Activated CD4-positive, alpha-beta T cell treated with anti-CD3 and anti-CD28 coated beads, Interleukin-2, amount 10 ng/mL, durations not matched to agents 7 days and 5 days (primary cell): ENCODE measurements around the gene DCLRE1C. TPM values are rescaled to one million over a fixed set of nuclear protein-coding genes. Genes with fewer than 3 reads are reported as not detected.
"Not testable (repeated sequence)": the region's sequence is repeated elsewhere in the genome, so short reads cannot be mapped to it uniquely, and the experiment has no call there.

ENCODE experiments used
- CTCF ChIA-PET: fragments of 350-600 bp; sonication (Branson Sonifier 250); formaldehyde crosslinking; loops from one replicate; lab custom pipeline; 2021; ENCODE audit warnings: antibody characterized with exemption; lab: Charles Lee
- POLR2A ChIA-PET: fragments of 350-600 bp; sonication (Branson Sonifier 250); formaldehyde crosslinking; loops from one replicate; lab custom pipeline; 2021; ENCODE audit warnings: antibody characterized with exemption; lab: Charles Lee
- DNase-seq: peaks from one replicate; pipeline ENCODE4 v3.0.0-alpha.2; 2020
- H3K27ac Mint-ChIP-seq: one replicate; pipeline ENCODE4 v1.8.0; 2021; ENCODE audit warnings: mild to moderate bottlenecking, moderate library complexity, mixed read lengths
- H3K27me3 Mint-ChIP-seq: one replicate; pipeline ENCODE4 v1.8.0; 2021; ENCODE audit warnings: mixed read lengths
- H3K36me3 Mint-ChIP-seq: one replicate; pipeline ENCODE4 v1.8.0; 2021; ENCODE audit warnings: low read depth, mixed read lengths
- H3K4me1 Mint-ChIP-seq: one replicate; pipeline ENCODE4 v1.8.0; 2021; ENCODE audit warnings: mixed read lengths
- H3K4me3 Mint-ChIP-seq: one replicate; pipeline ENCODE4 v1.8.0; 2021; ENCODE audit warnings: mild to moderate bottlenecking, moderate library complexity, mixed read lengths
- H3K9me3 Mint-ChIP-seq: one replicate; pipeline ENCODE4 v1.8.0; 2021; ENCODE audit warnings: mixed read lengths
- total RNA-seq, 2 experiments: library from RNA; stranded (reverse); gene quantifications; one replicate each; pipeline ENCODE4 v1.2.3, GENCODE V29; 2021

Gene DCLRE1C
- total RNA-seq, 2 experiments from 2014 or later = 60.4 to 66.2 TPM

DNA sequence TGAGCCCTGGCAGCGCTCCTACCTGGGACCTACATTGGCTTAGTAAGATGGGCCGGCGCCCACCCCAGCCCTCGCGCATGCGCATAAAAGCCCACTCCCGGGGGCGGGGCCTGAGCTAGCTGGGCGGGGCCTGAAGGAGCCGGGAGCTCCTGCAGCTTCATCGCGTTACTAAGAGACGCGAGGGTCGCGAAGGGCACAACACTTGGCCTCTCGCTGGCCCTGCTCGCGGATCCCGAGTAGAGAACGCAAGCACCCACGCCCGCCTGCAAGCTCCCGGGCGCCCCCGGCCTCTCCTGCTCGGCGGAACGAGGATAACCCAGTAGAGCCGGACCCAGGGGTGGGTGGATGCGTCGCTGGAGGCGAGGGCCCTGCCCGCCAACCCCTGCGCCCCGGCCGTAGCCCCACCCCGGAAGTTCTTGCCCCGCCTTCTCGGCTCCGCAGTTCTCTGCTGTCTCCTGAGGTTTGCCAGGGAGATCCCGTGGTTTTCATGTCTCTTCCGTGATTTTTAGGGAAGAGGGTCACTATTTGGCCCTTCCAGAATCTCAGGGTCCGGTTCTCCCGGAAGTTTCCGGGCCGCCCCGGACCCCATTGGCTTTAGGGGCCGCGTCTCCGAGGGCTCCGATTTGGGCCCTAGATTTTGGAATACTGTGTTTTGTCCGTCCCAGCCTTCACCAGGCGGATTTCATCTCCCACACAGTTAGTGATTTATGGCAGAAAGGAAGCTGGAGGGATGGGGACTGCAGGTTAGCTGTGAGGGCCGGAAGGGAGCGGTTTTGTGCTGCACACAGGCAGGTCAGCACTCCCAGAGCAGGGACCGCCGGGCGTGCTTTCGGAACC, 5.5 kb upstream of the DCLRE1C start, which contains the start of gene MEIG1:
Gene MEIG1, plus strand, starts transcription at position 168 of the 837 bp plus-strand sequence. CDS start 7,081 bp downstream, outside the sequence.
- H3K4me1 Mint-ChIP-seq = peaks cover 46% of the 10 kb centered on the region
- H3K27me3 Mint-ChIP-seq = no peaks in the 10 kb centered on the region
- POLR2A ChIA-PET = interaction anchor here (0.7 to 1.1 kb wide), 3 partner anchors 208 to 355 kb away, joined by 3 to 4 read pairs (median 3); partner anchors contain the start of gene NMT2
- peaks cover 10% of the 10 kb centered on the region for H3K36me3 Mint-ChIP-seq
- no peaks in the 10 kb centered on the region for H3K9me3 Mint-ChIP-seq
- peak; percentile 92 for DNase-seq
- CTCF ChIA-PET = interaction anchor here (0.8 to 2.3 kb wide), 5 partner anchors 10 to 399 kb away, joined by 3 to 6 read pairs (median 3); no protein-coding TSS in a partner anchor
- H3K27ac Mint-ChIP-seq = peak within 1 kb of the TSS; percentile 97
- peak within 1 kb of the TSS; percentile 88 for H3K4me3 Mint-ChIP-seq

DNA sequence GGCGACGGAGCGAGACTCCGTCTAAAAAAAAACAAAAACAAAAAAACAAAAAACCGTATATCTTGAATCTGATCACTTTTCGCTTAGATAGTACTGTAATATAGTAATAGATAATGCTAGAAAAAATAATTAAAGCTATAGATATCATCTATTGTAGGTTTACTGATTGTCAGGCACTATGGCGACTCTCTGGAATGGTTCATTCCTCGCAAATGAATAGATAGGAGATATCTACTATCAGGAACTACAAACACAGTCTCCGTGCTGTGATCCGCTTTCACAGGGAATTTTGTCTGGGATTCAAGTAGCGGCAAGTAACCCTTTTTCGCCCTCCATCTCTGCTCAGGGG, 5.0 kb upstream of the DCLRE1C start:
- peaks cover 48% of the 10 kb centered on the region for H3K4me1 Mint-ChIP-seq
- peak overlapping the region; percentile 88 for H3K4me3 Mint-ChIP-seq
- peaks cover 14% of the 10 kb centered on the region for H3K36me3 Mint-ChIP-seq
- POLR2A ChIA-PET = interaction anchor here (0.7 to 0.9 kb wide), 2 partner anchors 208 to 210 kb away, joined by 3 to 4 read pairs; partner anchors contain the start of gene NMT2
- H3K27me3 Mint-ChIP-seq = no peaks in the 10 kb centered on the region
- peak overlapping the region; percentile 97 for H3K27ac Mint-ChIP-seq
- DNase-seq = no peak
- CTCF ChIA-PET = interaction anchor here (0.8 to 2.3 kb wide), 4 partner anchors 9 to 399 kb away, joined by 3 to 6 read pairs (median 4); no protein-coding TSS in a partner anchor
- no peaks in the 10 kb centered on the region for H3K9me3 Mint-ChIP-seq

DNA sequence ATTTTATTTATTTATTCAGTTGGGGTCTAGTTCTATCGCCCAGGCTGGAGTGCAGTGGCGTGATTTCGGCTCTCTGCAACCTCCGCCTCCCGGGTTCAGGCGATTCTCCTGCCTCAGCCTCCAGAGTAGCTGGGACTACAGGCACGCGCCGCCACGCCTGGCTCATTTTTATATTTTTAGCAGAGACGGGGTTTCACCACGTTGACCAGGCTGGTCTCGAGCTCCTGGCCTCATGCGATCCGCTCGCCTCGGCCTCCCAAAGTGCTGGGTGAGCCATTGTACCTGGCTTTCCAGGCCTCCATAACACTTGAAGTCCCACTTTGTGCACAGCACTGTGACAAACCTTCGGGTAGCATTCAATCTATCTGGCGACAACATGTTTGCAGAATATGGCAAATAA, 1.0 kb upstream of the DCLRE1C start:
- Mint-ChIP-seq H3K36me3 (peaks cover 35% of the 10 kb centered on the region), H3K4me1 (peaks cover 63% of the 10 kb centered on the region), H3K27me3 (no peaks in the 10 kb centered on the region), H3K27ac (peak overlapping the region; percentile 97), H3K9me3 (no peaks in the 10 kb centered on the region), H3K4me3 (peak overlapping the region; percentile 93)
- ChIA-PET CTCF (interaction anchor here (1.5 kb wide), 2 partner anchors 10 to 75 kb away, joined by 3 to 4 read pairs; no protein-coding TSS in a partner anchor), POLR2A (interaction anchor here (0.6 kb wide), 1 partner anchor 22 kb away, joined by 6 read pairs; no protein-coding TSS in a partner anchor)
- DNase-seq = no peak

DNA sequence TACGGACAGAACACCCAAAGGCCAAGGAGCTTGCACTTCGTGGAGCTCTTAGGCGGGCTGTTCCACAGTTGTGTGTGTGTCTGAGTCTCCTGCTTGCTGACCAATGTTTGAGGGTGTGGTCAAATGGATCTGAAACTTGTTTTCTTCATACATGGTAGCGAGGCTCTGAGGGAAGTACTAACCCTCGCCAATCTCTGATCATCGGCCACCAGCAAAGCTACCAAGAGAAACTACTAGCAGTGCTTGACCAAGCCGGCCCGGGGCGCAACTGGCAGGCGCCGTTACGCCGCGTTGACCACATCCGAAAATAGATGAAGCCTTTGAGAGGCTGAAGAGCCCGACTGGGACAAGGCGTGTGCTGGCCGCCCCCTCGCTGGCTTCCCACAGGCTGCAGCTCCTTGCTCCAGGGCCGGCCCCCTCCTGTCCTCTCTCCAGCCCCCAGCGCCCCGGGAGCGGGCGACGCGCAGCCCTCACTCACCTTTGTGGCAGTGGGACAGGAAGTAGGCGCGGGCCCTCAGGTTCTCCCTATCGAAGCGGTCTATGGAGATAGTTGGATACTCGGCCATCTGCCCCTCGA, 384 bp downstream of the DCLRE1C start:
- Mint-ChIP-seq H3K27me3 (no peaks in the 10 kb centered on the region), H3K36me3 (peaks cover 46% of the 10 kb centered on the region), H3K4me3 (peak overlapping the region; percentile 93), H3K4me1 (peaks cover 65% of the 10 kb centered on the region), H3K27ac (peak overlapping the region; percentile 97), H3K9me3 (no peaks in the 10 kb centered on the region)
- DNase-seq = no peak
- ChIA-PET CTCF (interaction anchor here (0.6 to 1.5 kb wide), 9 partner anchors 9 to 427 kb away, joined by 3 to 5 read pairs (median 3); partner anchors contain the start of gene CDNF), POLR2A (interaction anchor here (0.7 to 0.9 kb wide), 3 partner anchors 26 to 115 kb away, joined by 3 to 4 read pairs (median 4); partner anchors contain the start of genes CDNF, HSPA14 and MSANTD7)

DNA sequence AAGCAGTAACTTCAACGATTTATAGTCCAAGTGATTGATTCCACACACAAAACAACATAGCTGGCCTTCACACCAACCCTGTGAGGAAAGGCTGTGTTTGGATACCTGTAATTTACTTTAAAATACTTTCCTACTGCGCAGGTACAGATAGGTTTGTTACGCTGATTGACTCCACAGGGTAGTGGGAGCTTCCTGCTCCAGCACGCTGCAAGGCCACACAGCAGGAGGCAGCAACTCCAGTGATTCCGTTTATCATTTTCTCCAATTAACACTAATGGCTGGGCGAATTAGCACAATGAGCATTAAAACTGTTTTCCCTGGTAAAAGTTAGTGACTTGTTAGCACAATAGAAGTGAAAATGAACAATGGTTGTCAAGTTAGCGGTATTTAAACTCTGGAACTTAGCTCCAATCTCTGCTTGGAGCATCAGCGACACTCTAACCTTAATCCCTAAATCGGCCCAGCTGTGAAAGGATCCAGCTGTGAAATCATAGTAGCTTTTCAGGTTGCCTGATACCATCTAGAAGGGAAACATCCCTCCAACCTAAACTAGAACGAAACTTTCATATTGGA, 959 bp downstream of the DCLRE1C start:
- Mint-ChIP-seq H3K27me3 (no peaks in the 10 kb centered on the region), H3K27ac (peak overlapping the region; percentile 97), H3K4me1 (peaks cover 67% of the 10 kb centered on the region), H3K36me3 (peaks cover 52% of the 10 kb centered on the region), H3K9me3 (no peaks in the 10 kb centered on the region), H3K4me3 (peak overlapping the region; percentile 93)
- ChIA-PET CTCF (interaction anchor here (0.6 to 1.3 kb wide), 7 partner anchors 9 to 427 kb away, joined by 3 to 5 read pairs (median 3); partner anchors contain the start of genes CDNF and FAM171A1), POLR2A (interaction anchor here (0.7 to 0.9 kb wide), 3 partner anchors 25 to 115 kb away, joined by 3 to 4 read pairs (median 4); partner anchors contain the start of genes CDNF, HSPA14 and MSANTD7)
- DNase-seq = no peak

DNA sequence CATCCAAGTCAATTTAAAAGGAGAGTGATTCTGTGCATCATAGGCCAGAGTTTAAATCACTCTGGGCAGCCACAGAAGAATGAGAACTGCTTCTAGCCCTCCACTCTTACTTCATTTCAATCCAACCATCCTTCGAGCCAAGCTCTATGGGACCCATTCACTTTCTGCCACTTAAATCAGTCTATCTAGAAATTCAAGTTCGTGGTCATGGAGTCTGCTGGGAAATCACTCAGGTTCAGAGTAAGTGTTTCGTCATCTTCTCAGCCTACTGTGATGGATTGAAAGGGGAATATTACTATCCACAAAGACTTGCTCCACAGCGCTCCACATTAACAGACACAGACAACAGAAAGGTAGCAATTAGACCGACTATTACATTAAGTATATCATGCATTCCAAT, 4.6 kb downstream of the DCLRE1C start:
- DNase-seq = no peak
- POLR2A ChIA-PET = no interaction called here
- Mint-ChIP-seq H3K9me3 (no peaks in the 10 kb centered on the region), H3K4me1 (peaks cover 45% of the 10 kb centered on the region), H3K27me3 (no peaks in the 10 kb centered on the region), H3K4me3 (no peak overlapping the region), H3K27ac (peak overlapping the region; percentile 20), H3K36me3 (peaks cover 70% of the 10 kb centered on the region)
- CTCF ChIA-PET = interaction anchor here (1.2 to 2.1 kb wide), 3 partner anchors 11 to 44 kb away, joined by 3 to 6 read pairs (median 4); partner anchors contain the start of gene MEIG1

DNA sequence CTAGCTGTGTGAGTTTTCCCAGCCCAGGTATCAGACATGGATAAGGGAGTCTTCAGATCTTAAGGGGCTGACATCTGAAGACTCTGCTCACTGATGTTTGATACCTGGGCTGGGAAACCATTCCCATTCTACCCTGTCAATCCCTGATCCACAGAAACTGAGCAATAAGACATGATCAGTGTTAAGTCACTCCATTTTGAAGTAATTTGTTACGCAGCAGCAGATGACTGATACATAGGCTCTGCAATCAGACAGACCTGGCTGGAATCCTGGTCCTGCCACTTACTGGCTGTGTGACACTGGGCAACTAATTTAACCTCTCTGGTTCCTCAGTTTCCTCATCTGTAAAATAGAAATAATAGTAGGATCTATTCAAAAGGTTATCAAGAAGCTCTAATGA, 6.6 kb downstream of the DCLRE1C start:
- Mint-ChIP-seq H3K4me1 (peaks cover 44% of the 10 kb centered on the region), H3K27me3 (no peaks in the 10 kb centered on the region), H3K9me3 (no peaks in the 10 kb centered on the region), H3K36me3 (peaks cover 70% of the 10 kb centered on the region), H3K27ac (no peak overlapping the region), H3K4me3 (no peak overlapping the region)
- POLR2A ChIA-PET = no interaction called here
- CTCF ChIA-PET = interaction anchor here (1.3 kb wide), 1 partner anchor 42 kb away, joined by 4 read pairs; no protein-coding TSS in a partner anchor
- no peak for DNase-seq

DNA sequence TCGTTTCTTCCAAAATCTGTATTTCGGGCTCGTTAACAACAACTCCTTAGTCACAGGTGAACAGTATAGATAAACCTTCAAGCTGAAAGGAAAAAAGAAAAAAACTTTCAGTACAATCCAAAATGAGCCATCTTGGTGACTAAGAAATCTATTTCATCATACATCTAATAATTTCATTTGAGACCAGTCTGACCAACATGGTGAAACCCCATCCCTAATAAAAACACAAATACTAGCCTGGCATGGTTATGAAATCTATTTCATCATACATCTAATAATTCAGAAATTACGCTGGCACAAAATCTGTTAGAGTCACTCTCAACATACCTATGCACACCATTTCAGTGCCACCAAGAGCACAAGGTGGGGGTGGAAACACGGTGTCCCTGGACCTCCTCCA, 8.8 kb downstream of the DCLRE1C start:
- POLR2A ChIA-PET = no interaction called here
- Mint-ChIP-seq H3K27ac (peak overlapping the region; percentile 19), H3K9me3 (no peaks in the 10 kb centered on the region), H3K4me1 (peaks cover 31% of the 10 kb centered on the region), H3K4me3 (no peak overlapping the region), H3K27me3 (no peaks in the 10 kb centered on the region), H3K36me3 (peaks cover 67% of the 10 kb centered on the region)
- CTCF ChIA-PET = interaction anchor here (1.4 kb wide), 1 partner anchor 8 kb away, joined by 3 read pairs; no protein-coding TSS in a partner anchor
- DNase-seq = no peak

DNA sequence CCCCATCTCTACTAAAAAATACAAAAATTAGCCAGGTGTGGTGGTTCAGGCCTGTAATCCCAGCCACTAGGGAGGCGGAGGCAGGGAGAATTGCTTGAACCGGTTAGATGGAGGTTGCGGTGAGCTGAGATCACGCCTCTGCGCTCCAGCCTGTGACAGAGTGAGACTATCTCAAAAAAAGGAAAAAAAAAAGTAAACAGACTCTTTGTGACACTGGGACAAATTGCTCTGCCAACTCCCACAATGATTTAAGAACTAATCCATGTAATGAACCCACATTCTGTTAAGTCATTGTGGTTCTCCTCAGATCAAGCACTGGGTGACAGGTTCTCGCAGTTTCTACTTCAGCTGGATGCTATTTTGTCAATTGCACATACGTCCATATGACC, 11.0 kb downstream of the DCLRE1C start:
- H3K36me3 Mint-ChIP-seq = peaks cover 57% of the 10 kb centered on the region

DNA sequence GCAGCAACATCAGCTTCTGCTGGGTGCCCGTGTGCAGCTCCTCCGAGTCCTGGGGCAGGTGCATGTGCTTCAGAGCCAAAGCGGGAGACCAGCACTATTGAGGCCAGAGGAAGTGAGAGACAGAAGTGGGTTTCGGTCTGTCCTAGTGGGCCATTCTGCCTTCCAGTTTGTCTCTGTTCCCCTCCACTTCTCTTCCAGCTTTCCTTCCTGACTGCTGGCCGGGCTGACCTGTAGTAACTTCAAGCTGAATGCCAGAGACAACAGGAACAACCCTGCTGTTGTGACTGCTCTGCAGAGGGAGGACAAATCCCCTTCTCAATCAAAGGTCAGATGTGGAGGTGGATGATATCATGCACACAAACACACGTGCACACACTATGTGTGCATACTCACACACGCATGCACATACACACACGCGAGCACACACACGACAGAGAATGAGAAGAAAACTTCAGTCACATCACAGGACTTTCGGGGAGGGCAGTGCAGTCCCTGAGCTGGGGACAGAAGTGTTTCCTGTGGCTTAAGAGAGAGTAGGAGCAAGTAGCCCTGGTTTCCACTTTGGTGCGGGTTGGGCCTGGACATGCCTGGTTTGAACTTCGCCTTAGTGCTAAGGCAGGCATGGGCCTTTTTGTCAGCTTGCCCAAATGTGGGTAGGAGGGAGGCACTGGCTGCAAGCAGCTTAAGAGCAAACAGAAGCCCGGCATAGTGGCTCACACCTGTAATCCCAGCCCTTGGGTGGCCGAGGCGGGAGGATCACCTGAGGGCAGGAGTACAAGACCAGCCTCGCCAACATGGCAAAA, 11.5 kb downstream of the DCLRE1C start:
- Mint-ChIP-seq H3K4me1 (peaks cover 22% of the 10 kb centered on the region), H3K27ac (peak overlapping the region; percentile 60), H3K36me3 (peaks cover 55% of the 10 kb centered on the region)
- CTCF ChIA-PET, POLR2A ChIA-PET, DNase-seq, H3K9me3 Mint-ChIP-seq, H3K27me3 Mint-ChIP-seq, H3K4me3 Mint-ChIP-seq: not testable (repeated sequence)

More for the DNA sequence above, 11.0 kb downstream of the DCLRE1C start:
- H3K27me3 Mint-ChIP-seq, H3K9me3 Mint-ChIP-seq, DNase-seq, CTCF ChIA-PET, POLR2A ChIA-PET, H3K4me3 Mint-ChIP-seq: not testable (repeated sequence)
- Mint-ChIP-seq H3K27ac (peak overlapping the region; percentile 55), H3K4me1 (peaks cover 22% of the 10 kb centered on the region)

DNA sequence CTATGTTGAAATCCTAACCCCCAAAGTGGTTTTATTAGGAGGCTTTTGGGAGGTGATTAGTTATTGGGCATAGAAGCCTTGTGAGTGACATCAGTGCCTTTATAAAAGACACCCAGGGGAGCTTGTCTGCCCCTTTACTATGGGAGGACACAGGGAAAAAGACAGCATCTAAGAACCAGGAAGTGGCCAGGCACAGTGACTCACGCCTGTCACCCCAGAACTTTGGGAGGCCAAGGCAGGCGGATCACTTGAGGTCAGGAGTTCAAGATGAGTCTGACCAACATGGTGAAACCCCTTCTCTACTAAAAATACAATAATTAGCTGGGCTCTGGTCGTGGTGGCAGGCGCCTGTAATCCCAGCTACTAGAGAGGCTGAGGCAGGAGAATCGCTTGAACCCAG, 14.9 kb downstream of the DCLRE1C start:
- POLR2A ChIA-PET, CTCF ChIA-PET, H3K9me3 Mint-ChIP-seq, H3K4me3 Mint-ChIP-seq, H3K27me3 Mint-ChIP-seq, DNase-seq: not testable (repeated sequence)
- Mint-ChIP-seq H3K36me3 (peaks cover 50% of the 10 kb centered on the region), H3K27ac (peak overlapping the region; percentile 1), H3K4me1 (peaks cover 23% of the 10 kb centered on the region)
